DOHH2 (cell line): ENCODE measurements around the gene LSM6.

Source experiments
- H3F3A ChIP-seq: fragments of 200-600 bp; sonication (generic), shearing (Covaris generic); 2 replicates; pipeline ENCODE4 v1.6.0; 2016; ENCODE audit warnings: antibody characterized with exemption, mild to moderate bottlenecking; ENCODE audit not compliant: control insufficient read depth, insufficient read depth
- H3K27ac ChIP-seq: fragments of 200-600 bp; sonication (generic); 2 replicates; pipeline ENCODE4 v1.5.1; 2014; ENCODE audit warnings: low read depth, mild to moderate bottlenecking, low read length, moderate library complexity
- H3K27me3 ChIP-seq: fragments of 200-600 bp; sonication (generic); 2 replicates; pipeline ENCODE4 v1.6.1; 2014; ENCODE audit warnings: mild to moderate bottlenecking, low read length, mixed read lengths; ENCODE audit not compliant: control insufficient read depth
- H3K36me3 ChIP-seq: fragments of 200-600 bp; sonication (generic); 2 replicates; pipeline ENCODE4 v1.6.1; 2014; ENCODE audit warnings: mild to moderate bottlenecking, low read length, moderate library complexity, mixed read lengths; ENCODE audit not compliant: control insufficient read depth
- H3K4me1 ChIP-seq: fragments of 200-600 bp; sonication (generic); 2 replicates; pipeline ENCODE4 v1.6.1; 2014; ENCODE audit warnings: mild to moderate bottlenecking, low read length, mixed read lengths; ENCODE audit not compliant: control insufficient read depth
- H3K4me2 ChIP-seq: fragments of 200-600 bp; sonication (generic); 2 replicates; pipeline ENCODE4 v1.6.0; 2014; ENCODE audit warnings: mild to moderate bottlenecking, low read length, moderate library complexity
- H3K4me3 ChIP-seq: fragments of 200-600 bp; sonication (generic); 2 replicates; pipeline ENCODE4 v1.5.1; 2014; ENCODE audit warnings: mild to moderate bottlenecking, low read length, mixed read lengths
- H3K79me2 ChIP-seq: fragments of 200-600 bp; sonication (generic); 2 replicates; pipeline ENCODE4 v1.6.1; 2014; ENCODE audit warnings: mild to moderate bottlenecking, low read length, mixed read lengths; ENCODE audit not compliant: control insufficient read depth
- H3K9me2 ChIP-seq: fragments of 200-600 bp; sonication (generic); replicated peaks from 2 replicates; pipeline ENCODE4 v1.6.1; 2014; ENCODE audit warnings: mild to moderate bottlenecking, low read length, mixed read lengths; ENCODE audit not compliant: control insufficient read depth
- H3K9me3 ChIP-seq: fragments of 200-600 bp; sonication (generic); 2 replicates; pipeline ENCODE4 v1.6.1; 2014; ENCODE audit warnings: antibody characterized with exemption, low read length, mixed read lengths; ENCODE audit not compliant: control insufficient read depth, insufficient read depth
- H4K20me1 ChIP-seq: fragments of 200-600 bp; sonication (generic); 2 replicates; pipeline ENCODE4 v1.6.0; 2014; ENCODE audit warnings: low read depth, mild to moderate bottlenecking, antibody characterized with exemption, low read length, moderate library complexity; ENCODE audit not compliant: control insufficient read depth, insufficient read depth
- CTCF ChIP-seq: fragments of 200-600 bp; sonication (generic); IDR thresholded peaks from one replicate; pipeline ENCODE4 v1.5.1; 2014; ENCODE audit warnings: antibody characterized with exemption, mild to moderate bottlenecking, low read depth, low read length; ENCODE audit not compliant: poor library complexity, severe bottlenecking
- EZH2phosphoT487 ChIP-seq: fragments of 200-600 bp; sonication (generic); IDR thresholded peaks from 2 replicates; pipeline ENCODE4 v1.6.1; 2017; ENCODE audit warnings: borderline replicate concordance, mild to moderate bottlenecking, antibody characterized with exemption, low read length, moderate library complexity, mixed read lengths

Gene LSM6

GRCh38 chr4:146229406-146229805, 53.9 kb downstream of the LSM6 start:
- no peaks in the 10 kb centered on the region for H4K20me1 ChIP-seq
- no peaks in the 10 kb centered on the region for H3K36me3 ChIP-seq
- H3K4me1 ChIP-seq = no peaks in the 10 kb centered on the region
- H3K27me3 ChIP-seq = 0 out of 2 replicates have a peak, but pooled peaks cover 2% of the 10 kb centered on the region
- H3K9me2 ChIP-seq = no peaks in the 10 kb centered on the region
- H3K79me2 ChIP-seq = no peaks in the 10 kb centered on the region
- no peak overlapping the region for H3K27ac ChIP-seq
- no peak overlapping the region for H3K4me2 ChIP-seq
- no peaks in the 10 kb centered on the region for H3F3A ChIP-seq
- no peak overlapping the region for H3K4me3 ChIP-seq
- TF ChIP-seq CTCF = no peak
- TF ChIP-seq EZH2phosphoT487 = no peak
- no peaks in the 10 kb centered on the region for H3K9me3 ChIP-seq

GRCh38 chr4:146232131-146232722, 56.7 kb downstream of the LSM6 start:
- Histone ChIP-seq H3K36me3 (no peaks in the 10 kb centered on the region), H3K4me3 (no peak overlapping the region), H3K4me2 (no peak overlapping the region), H3K79me2 (no peaks in the 10 kb centered on the region), H3F3A (no peaks in the 10 kb centered on the region), H3K27ac (no peak overlapping the region), H4K20me1 (no peaks in the 10 kb centered on the region), H3K4me1 (no peaks in the 10 kb centered on the region), H3K27me3 (0 out of 2 replicates have a peak, but pooled peaks cover 2% of the 10 kb centered on the region), H3K9me3 (no peaks in the 10 kb centered on the region), H3K9me2 (no peaks in the 10 kb centered on the region)
- TF ChIP-seq CTCF = no peak
- no peak for TF ChIP-seq EZH2phosphoT487

- Histone ChIP-seq H3F3A (no peaks in the 10 kb centered on the region), H3K36me3 (no peaks in the 10 kb centered on the region), H3K27ac (no peak overlapping the region), H3K79me2 (no peaks in the 10 kb centered on the region), H3K9me3 (no peaks in the 10 kb centered on the region), H3K27me3 (no peaks in the 10 kb centered on the region), H3K4me3 (no peak overlapping the region), H3K9me2 (no peaks in the 10 kb centered on the region), H3K4me1 (no peaks in the 10 kb centered on the region), H4K20me1 (no peaks in the 10 kb centered on the region), H3K4me2 (no peak overlapping the region)
- no peak for TF ChIP-seq EZH2phosphoT487
- TF ChIP-seq CTCF = no peak
Measured at GRCh38 chr4:146235654-146236177, 60.2 kb downstream of the LSM6 start.
